ENCODE measurements around the gene UTF1.

UTF1 gene

DNA sequence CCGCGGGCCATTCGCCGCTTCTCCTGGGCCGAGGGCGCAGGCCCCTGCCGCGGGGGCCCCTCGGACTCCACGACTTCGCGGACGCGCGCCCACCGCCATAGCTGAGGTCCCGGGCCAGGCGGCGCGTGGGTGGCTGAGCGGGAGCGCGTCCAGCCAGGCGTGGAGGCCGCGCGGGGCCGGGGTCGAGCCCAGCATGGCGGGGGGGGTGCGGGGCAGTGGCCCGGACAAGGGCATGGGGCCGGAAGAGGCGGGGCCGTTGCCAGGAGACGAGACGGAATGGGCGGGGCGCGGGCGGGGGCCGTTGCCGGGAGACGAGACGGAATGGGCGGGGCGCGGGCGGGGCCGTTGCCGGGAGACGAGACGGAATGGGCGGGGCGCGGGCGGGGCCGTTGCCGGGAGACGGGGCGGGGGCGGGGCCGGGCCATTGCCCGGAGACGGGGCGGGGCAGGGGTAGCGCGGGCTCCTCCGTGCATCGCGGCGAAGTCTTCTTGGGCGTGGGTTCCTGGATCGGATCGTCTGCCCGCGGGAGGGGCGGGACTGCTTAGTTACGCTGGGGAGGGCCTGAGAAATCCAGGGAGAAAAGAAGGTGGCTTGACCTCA, 31.8 kb downstream of the UTF1 start:
- in situ Hi-C loops (cut with HindIII; ENCODE audit: low sequenced_read_pairs), result loop anchor here (25.0 kb wide), 1 partner anchor 100 kb away; the partner anchor contains the start of gene KNDC1

DNA sequence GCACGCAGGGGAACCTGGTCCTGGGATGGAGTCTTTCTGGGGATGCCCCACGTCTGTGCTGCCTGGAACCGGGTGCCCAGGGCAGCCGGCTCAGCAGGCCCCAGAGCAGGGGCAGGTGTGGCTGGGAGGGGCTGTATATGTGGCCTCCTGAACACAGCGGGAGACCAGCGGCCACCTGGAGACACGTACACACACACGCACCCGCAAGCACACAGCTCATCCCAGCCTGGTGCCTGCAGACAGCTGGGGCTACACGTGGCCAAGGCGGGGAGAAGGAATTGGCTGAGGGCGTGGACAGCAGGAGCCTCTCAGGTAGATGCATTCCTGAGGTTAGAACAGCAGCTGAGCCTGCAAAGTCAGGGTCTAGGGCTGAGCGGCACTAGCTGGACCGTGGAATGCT, 32.7 kb downstream of the UTF1 start:
- in situ Hi-C loops (cut with HindIII; ENCODE audit: low sequenced_read_pairs), result loop anchor here (25.0 kb wide), 1 partner anchor 100 kb away; the partner anchor contains the start of gene KNDC1

DNA sequence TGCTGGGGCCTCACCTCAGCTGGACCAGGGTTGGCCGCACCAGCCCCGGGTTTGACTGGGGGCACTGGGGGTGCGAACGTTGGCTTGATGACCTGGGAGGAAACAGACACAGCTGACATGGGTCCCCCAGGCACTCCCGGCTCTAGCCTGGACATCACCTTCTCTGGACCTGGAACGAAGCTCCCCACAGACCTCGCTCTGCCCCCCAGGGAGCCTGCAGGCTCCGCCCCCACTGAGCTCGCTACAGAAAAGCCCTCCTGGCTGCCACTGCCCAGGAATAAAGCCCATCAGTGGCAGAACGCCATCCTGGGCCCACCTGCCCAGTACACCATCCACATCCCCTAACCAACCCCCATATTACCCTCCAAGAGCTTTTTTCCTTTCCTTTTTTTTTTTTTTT, 33.7 kb downstream of the UTF1 start:
- in situ Hi-C loops (cut with HindIII; ENCODE audit: low sequenced_read_pairs), result loop anchor here (25.0 kb wide), 1 partner anchor 101 kb away; the partner anchor contains the start of gene KNDC1

DNA sequence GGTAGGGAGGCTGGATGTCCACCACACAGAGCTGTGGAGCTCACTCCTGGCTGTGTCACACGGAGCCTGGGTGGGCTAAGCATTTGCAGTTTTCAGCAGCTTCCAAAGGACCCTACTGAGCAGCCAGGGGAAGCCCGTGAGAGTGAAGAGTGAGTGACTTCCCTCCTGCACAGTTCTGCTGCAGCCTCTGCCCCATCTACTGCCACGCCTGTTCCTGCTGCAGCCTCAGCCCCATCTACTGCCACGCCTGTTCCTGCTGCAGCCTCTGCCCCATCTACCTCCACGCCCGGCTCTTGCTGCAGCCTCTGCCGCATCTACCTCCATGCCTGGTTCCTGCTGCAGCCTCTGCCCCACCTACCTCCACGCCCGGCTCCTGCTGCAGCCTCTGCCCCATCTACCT, 34.4 kb downstream of the UTF1 start:
- in situ Hi-C loops (cut with HindIII; ENCODE audit: low sequenced_read_pairs), result loop anchor here (25.0 kb wide), 1 partner anchor 102 kb away; the partner anchor contains the start of gene KNDC1

DNA sequence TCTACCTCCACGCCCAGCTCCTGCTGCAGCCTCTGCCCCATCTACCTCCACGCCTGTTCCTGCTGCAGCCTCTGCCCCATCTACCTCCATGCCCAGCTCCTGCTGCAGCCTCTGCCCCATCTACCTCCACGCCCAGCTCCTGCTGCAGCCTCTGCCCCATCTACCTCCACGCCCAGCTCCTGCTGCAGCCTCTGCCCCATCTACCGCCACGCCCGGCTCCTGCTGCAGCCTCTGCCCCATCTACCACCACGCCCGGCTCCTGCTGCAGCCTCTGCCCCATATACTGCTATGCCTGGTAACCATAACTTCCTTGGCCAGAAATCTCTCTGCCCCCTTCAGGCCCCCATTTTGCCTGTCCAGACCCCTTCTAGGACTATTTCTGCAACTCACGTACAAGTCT, 35.0 kb downstream of the UTF1 start:
- in situ Hi-C loops (cut with HindIII; ENCODE audit: low sequenced_read_pairs), result loop anchor here (25.0 kb wide), 1 partner anchor 103 kb away; the partner anchor contains the start of gene KNDC1

DNA sequence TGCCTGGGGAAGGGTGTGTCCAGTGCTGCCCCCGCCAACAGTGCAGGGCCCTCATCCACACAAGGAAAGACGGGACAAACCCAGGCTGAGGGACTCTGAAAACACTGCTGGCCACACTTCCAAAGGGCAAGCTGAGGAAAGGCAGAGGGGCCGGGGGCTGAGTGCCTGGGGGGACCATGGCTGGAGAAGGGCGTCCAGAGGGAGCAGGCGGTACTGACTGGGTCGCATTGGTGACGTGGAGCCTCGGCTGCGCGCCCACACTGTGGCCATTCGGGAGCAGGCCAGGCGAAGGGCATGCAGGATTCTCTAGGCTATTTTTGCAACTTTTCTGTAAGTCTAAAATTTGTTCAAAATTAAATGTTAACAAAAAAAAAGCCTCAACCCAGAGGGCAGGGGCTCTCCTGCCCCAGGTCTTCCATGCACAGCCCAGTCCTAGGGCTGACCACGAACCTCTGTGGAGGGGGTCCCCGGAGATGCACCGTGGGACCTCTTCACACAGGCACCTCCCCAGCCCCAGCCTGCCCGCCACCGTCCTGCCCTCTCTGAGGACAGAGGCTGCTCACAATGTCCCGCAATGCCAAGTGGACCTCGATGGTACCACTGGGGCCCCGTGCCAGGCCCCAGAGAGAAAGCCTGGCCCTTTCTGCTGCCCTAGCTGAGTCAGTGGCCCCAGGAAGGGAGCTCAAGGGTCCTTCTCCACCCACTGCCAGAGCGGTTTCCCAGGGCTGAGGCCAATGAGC, 36.2 kb downstream of the UTF1 start:
- in situ Hi-C loops (cut with HindIII; ENCODE audit: low sequenced_read_pairs), result loop anchor here (25.0 kb wide), 1 partner anchor 104 kb away; the partner anchor contains the start of gene KNDC1

DNA sequence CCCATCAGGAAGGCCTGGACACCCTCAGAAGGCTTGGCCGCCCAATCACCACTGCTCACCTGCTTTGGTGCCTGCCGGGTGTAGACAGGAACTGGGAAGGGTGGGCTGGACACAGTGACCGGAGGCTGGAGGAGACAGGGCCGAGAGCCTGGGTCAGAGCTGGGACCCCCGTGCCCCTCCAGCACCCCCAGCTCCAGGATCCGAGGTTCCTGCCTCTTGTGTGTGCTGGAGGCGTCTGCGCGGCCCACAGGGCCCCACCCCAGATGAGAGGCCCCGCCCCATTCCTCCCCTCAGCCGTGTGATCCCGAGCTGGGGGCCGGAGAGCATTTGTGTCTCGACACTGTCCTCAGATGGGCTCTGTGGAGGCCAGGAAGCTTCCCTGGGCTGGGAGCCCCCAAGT, 37.3 kb downstream of the UTF1 start:
- in situ Hi-C loops (cut with HindIII; ENCODE audit: low sequenced_read_pairs), result loop anchor here (25.0 kb wide), 1 partner anchor 105 kb away; the partner anchor contains the start of gene KNDC1

DNA sequence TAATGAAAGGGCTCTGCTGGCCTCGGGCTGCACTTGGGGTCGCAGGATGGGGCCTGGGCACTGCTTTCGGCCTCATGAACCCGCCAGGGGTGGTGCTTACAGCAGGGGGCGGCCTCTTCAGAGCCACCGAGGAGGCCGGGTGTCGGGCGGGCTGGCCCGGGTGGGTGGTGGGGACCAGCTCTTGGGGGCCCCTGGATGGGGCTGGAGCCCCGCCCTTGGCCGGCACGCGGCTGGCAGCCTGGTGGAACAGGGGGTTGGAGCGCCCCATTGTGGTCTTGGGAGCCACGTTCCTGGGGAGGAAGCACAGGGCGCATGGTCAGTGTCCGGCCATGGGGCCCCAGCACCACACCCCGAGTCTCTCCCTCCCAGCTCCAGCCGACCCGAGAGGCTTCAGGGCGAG, 37.8 kb downstream of the UTF1 start:
- in situ Hi-C loops (cut with HindIII; ENCODE audit: low sequenced_read_pairs), result loop anchor here (25.0 kb wide), 1 partner anchor 106 kb away; the partner anchor contains the start of gene KNDC1

DNA sequence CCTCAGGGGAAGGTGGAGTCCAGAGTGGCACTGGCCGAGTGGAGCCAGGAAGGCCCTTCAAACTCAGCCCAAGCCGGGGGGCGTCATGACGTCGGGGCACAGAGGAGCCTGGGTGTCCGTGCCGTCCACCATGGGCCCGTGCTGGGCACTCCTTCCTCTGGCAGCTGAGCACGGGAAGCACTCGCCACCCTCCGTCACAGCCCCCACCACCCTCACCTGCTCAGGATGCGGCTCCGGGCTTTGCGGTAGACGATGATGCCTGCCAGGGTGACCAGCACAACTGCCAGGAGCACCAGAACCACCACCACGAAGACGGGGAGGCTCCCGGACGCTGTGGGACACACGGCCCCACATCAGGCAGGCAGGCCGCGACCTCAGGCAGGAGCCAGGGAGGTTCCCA, 38.5 kb downstream of the UTF1 start:
- in situ Hi-C loops (cut with HindIII; ENCODE audit: low sequenced_read_pairs), result loop anchor here (25.0 kb wide), 1 partner anchor 106 kb away; the partner anchor contains the start of gene KNDC1

DNA sequence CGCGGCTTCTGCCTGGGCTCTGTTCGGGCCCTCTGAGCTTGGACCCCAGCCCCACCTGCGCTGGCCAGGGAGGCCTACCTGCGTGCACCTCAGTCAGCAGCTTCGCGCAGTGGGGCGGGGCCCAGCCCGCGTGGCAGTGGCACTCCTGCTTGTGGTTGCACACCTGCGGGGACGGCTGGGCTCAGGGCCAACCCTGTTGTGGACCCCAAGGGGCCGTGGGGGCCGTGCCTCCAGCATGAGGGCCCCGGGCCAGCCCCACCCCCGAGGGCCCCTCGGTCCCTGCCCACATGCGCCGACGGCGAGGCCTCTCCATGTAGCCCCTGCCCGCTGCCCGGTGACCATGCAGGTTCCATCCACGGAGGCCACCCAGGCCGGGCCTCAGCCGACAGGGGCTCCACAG, 39.4 kb downstream of the UTF1 start:
- in situ Hi-C loops (cut with HindIII; ENCODE audit: low sequenced_read_pairs), result loop anchor here (25.0 kb wide), 1 partner anchor 107 kb away; the partner anchor contains the start of gene KNDC1

DNA sequence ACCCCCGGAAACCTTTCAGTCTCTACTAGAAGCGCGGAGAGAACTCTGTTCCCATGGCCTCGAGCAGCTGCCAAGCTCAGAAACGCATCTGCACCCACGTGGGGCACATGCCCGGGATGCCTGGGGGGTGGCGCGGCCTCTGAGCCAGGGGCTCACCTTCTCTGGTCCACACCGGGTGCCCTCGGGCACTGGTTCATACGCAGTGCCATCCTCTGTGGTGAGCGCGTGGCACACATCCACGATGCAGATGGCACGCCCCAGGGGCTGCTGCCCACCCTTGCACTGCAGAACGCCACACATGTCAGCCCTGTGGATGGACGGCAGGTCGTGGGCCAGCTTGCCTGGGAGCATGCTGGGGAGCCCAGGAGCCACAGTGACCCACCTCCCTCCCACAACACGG, 40.2 kb downstream of the UTF1 start:
- in situ Hi-C loops (cut with HindIII; ENCODE audit: low sequenced_read_pairs), result loop anchor here (25.0 kb wide), 1 partner anchor 108 kb away; the partner anchor contains the start of gene KNDC1

DNA sequence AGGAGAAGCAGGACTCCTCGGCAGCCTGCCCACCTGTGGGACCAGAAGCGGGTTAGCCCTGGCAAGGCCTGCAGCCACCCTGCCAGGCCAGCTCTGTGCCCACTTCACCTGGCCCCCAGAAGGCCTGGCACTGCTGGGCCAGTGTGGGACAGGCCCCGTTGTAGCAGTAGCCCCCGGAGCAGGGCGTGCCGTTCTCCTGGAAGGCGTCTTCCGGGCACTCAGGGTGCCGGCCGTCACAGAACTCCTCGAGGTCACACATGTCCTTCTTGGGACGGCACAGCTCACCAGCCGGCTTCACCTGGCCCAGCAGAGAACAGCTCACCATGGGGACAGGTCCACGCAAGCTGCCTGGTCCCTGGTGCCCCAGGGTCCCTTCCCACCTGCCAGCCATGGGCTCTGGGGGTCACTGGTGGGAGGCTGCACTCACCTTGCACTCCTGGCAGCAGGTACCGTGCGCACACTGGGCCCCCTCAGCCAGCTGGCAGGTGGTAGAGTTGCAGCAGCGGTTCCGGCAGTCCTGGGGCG, 40.8 kb downstream of the UTF1 start:
- in situ Hi-C loops (cut with HindIII; ENCODE audit: low sequenced_read_pairs), result loop anchor here (25.0 kb wide), 1 partner anchor 109 kb away; the partner anchor contains the start of gene KNDC1

DNA sequence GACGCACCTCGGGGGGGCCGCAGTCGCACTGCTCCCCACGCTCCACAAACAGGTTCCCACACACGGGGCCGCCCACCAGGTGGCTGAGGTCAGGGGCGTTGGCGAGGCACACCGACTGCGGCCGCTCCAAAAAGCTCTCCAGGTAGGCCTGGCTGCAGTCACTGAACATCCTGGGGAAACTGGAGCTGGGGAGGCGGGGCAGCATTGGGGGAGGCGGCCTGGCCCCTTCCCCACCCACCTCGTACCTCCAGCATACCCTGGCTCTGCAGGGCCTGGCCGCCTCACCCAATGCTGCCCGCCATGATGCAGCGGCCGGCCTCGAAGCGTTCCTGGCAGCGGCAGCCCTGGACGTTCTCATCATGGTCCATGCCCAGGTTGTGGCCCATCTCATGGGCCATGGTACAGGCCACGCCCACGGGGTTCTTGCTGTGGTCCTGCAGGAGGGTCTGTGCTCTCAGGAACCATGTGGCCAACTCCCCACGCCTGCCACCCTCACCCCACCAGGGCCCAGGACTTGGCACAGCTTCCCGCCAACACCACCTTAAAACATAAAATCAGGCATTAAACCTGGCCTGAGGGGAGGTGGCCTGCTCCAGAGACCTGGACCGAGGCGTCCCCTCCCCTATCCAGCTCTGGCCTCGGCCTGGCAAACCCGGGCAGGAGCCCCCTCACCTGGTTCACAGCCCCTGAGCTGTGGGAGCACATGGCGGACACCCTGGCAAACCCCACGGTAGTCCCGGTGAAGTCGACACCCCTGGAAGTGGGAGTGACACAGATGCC, 41.7 kb downstream of the UTF1 start:
- in situ Hi-C loops (cut with HindIII; ENCODE audit: low sequenced_read_pairs), result loop anchor here (25.0 kb wide), 1 partner anchor 109 kb away; the partner anchor contains the start of gene KNDC1

DNA sequence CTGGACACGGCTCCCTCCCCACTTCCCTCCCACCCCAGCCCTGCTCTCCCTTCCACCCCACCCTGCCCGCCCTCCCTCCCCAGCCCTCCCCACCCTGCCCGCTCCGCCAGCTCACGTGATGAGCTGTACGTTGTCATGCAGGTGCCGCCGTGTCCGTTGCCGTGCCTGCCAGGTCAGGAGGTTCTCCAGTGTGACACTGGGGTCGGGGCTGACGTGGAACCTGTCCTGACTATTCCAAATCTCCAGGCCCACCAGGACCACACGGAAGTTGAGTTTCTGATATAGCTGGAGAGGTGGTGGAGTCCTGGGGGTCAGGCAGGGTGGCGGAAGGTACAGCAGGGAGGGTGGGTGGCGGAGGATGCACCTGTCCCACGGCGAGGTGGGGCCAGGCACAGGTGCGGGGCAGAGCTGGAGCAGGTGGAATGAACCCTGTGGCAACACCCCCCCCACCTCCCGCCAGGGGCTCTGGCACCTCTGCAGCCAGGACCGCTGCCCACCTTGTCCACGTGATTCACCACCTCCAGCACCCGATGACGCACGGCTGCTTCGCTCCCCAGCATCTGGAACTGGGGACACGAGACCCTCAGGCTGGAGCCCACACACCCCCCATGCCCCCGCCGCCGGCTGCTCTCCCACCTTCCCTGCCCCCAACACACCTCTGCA, 42.4 kb downstream of the UTF1 start:
- in situ Hi-C loops (cut with HindIII; ENCODE audit: low sequenced_read_pairs), result loop anchor here (25.0 kb wide), 1 partner anchor 110 kb away; the partner anchor contains the start of gene KNDC1

DNA sequence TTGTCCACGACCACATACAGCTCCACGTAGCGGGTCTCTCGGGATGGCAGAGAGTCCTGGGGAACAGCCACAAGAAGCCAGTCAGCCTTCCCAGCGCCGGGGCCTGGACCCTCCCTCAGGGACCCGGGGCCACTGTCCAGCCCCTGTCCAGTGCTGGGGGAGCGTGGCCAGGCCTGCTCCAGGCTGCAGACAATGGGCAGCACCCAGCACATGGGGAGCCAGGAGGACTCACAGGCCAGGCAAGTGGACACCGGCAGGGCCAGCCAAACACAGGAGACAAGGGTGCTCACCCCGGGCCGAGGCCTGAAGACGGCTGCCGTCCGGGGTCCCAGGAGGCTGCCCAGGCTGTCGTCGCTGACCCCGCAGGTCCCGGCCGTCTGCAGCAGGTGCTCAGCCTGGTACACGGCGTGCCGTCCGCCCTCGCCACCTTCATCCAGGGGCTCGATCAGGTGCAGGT, 43.0 kb downstream of the UTF1 start:
- in situ Hi-C loops (cut with HindIII; ENCODE audit: low sequenced_read_pairs), result loop anchor here (25.0 kb wide), 1 partner anchor 111 kb away; the partner anchor contains the start of gene KNDC1

DNA sequence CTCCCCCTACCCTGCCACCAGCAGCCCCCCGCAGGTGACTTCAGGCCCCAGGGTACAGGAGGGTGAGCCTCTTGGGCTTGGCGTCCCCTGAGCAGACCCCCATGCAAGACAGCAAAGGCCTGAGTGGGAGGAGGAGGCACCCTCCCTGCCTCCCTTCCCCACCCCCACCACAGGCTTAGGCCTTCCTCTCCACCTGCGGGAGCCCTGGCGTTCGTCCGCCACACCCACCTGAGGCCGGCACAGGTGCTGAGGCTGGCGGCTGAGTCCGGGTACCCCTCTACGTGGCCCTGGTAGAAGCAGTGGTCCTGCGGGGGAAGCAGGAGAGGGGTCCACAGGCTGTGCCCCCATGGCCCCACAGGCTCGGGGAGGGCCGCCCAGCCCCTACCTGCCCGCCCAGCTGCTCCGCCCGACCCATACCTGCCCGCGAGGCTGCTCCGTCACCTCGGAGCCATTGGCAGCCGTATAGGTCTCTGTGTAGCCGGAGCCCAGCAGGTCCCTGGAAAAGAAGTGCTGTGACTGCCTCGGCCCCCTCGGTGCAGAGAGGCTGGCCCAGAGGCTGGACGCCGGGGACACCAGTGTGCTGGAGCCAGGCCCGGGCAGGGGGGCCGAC, 43.6 kb downstream of the UTF1 start:
- in situ Hi-C loops (cut with HindIII; ENCODE audit: low sequenced_read_pairs), result loop anchor here (25.0 kb wide), 1 partner anchor 111 kb away; the partner anchor contains the start of gene KNDC1

DNA sequence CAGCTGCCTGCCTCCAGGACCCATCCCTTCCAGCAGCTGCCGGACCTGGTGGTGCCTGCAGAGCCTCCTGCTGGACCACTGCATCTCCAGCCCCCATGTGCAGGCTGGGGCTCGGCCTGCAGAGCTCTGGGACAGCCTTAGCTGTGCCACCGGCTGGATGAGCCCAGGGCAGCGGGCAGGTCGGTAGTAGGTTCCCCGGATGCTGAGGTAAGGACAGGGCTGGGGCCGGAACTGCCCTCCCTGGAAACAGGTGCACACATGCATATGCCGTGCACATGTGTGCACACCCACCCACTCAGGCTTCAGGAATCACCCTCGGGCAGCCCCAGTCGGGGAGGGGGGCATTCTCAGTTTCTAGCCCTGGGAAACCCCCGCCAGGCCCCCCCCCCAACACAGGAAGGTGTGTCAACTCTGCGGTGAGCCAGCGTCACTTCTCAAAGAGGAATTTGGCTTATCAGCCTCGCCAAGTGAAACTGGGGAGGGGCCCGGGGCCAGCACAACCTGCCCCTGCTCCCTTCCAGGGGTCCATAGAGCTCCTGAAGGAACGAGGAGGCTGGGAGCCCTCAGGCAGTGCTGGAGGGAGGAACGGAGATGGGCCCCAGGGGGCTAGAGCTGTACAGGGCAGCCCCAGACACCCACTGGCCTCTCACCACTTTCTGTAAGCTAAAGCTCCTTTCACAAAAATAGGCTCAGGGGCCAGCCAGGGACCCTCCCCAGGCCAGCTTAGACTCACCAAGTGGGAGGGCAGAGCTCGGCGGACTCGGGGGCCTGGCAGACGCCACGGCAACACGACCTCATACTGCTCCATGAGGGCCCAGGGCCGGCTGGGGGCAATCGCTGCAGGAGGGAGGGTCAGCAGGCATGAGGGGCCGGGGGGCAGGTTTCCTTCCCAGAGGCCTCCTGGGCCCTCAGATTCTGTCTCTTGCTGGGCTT, 45.0 kb downstream of the UTF1 start:
- in situ Hi-C loops (cut with HindIII; ENCODE audit: low sequenced_read_pairs), result loop anchor here (25.0 kb wide), 1 partner anchor 113 kb away; the partner anchor contains the start of gene KNDC1

DNA sequence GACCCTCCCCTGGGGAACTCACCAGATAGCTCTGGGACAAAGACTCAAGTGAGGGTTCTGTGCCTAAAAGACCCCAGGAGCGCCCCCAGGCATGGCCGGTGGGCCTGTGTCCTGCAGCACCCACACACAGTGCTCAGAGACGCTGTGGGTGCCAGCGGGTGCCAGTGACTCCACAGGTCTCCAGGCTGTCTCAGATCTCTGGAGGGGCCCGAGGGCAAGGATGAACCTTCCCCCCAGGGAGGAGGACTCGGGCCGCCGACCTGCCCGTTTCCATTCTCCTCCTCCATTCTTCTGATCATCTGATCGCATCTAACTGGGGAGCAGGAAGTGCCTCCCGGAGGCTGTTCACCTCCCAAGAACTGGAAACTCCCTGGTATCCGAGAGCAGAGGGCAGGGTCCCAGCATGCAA, 45.7 kb downstream of the UTF1 start:
- in situ Hi-C loops (cut with HindIII; ENCODE audit: low sequenced_read_pairs), result no loop called here
